Hepatocyte (in vitro differentiated cells): ENCODE data around the gene KPNA2. TPM values are rescaled to one million over a fixed set of nuclear protein-coding genes. Genes with fewer than 3 reads are reported as not detected.
A peak's percentile ranks its signal among the peaks of the same experiment; 100 is the strongest.
"Not testable (repeated sequence)": the region's sequence is repeated elsewhere in the genome, so short reads cannot be mapped to it uniquely, and the experiment has no call there.

Source experiments
- DNase-seq: peaks from one replicate; pipeline ENCODE4 v3.0.0-alpha.2; 2016; ENCODE audit warnings: low spot score
- H2AFZ ChIP-seq: fragments of 200-600 bp; sonication (generic); 2 replicates; pipeline ENCODE4 v1.6.0; 2016; ENCODE audit warnings: antibody characterized with exemption, mild to moderate bottlenecking
- H3K27ac ChIP-seq: fragments of 200-600 bp; sonication (generic); 2 replicates; pipeline ENCODE4 v1.5.1; 2016; ENCODE audit warnings: mild to moderate bottlenecking
- H3K27me3 ChIP-seq: fragments of 200-600 bp; sonication (generic); 2 replicates; pipeline ENCODE4 v1.6.1; 2016
- H3K36me3 ChIP-seq: fragments of 200-600 bp; sonication (generic); replicated peaks from 2 replicates; pipeline ENCODE4 v1.5.1; 2016; ENCODE audit warnings: low read depth; ENCODE audit not compliant: insufficient read depth
- H3K4me1 ChIP-seq: fragments of 200-600 bp; sonication (generic); 2 replicates; pipeline ENCODE4 v1.5.1; 2016; ENCODE audit warnings: mild to moderate bottlenecking, moderate library complexity; ENCODE audit not compliant: insufficient read depth
- H3K4me2 ChIP-seq: fragments of 200-600 bp; sonication (generic); 2 replicates; pipeline ENCODE4 v1.6.0; 2016
- H3K4me3 ChIP-seq: fragments of 200-600 bp; sonication (generic); 2 replicates; pipeline ENCODE4 v1.5.1; 2016; ENCODE audit warnings: mild to moderate bottlenecking
- H3K79me2 ChIP-seq: fragments of 200-600 bp; sonication (generic); 2 replicates; pipeline ENCODE4 v1.6.0; 2017; ENCODE audit warnings: mild to moderate bottlenecking
- H3K9me2 ChIP-seq: fragments of 200-600 bp; sonication (generic); replicated peaks from 2 replicates; pipeline ENCODE4 v1.6.0; 2017; ENCODE audit warnings: mild to moderate bottlenecking; ENCODE audit not compliant: insufficient read depth
- H3K9me3 ChIP-seq: fragments of 200-600 bp; sonication (generic); 2 replicates; pipeline ENCODE4 v1.5.1; 2016; ENCODE audit warnings: low read depth, mild to moderate bottlenecking
- H4K20me1 ChIP-seq: fragments of 200-600 bp; sonication (generic); 2 replicates; pipeline ENCODE4 v1.6.0; 2016; ENCODE audit warnings: mild to moderate bottlenecking; ENCODE audit not compliant: insufficient read depth, poor library complexity, severe bottlenecking
- CTCF ChIP-seq: fragments of 200-600 bp; sonication (generic); IDR thresholded peaks from 2 replicates; pipeline ENCODE4 v1.5.1; 2016; ENCODE audit warnings: antibody characterized with exemption, mild to moderate bottlenecking; ENCODE audit not compliant: poor library complexity
- EZH2 ChIP-seq: fragments of 200-600 bp; sonication (generic); IDR thresholded peaks from 2 replicates; pipeline ENCODE4 v1.6.1; 2016; ENCODE audit warnings: antibody characterized with exemption, mild to moderate bottlenecking, borderline replicate concordance
- EZH2phosphoT487 ChIP-seq: fragments of 200-600 bp; sonication (generic); IDR thresholded peaks from one replicate; pipeline ENCODE4 v1.6.1; 2018; ENCODE audit warnings: antibody characterized with exemption, mild to moderate bottlenecking, low read depth, moderate library complexity; ENCODE audit not compliant: unreplicated experiment, severe bottlenecking
- WGBS: methylation state at CpG from one replicate; pipeline ENCODE4 v1.1.6; 2016; ENCODE audit warnings: low lambda C conversion rate; ENCODE audit errors: missing lambda C conversion rate; 5-methylcytosine and 5-hydroxymethylcytosine counted together
- polyA plus RNA-seq: library from polyadenylated mRNA; unstranded; fragments of >200 nt; fragmentation: Nextera tagmentation; extraction: Ambion mirVana; gene quantifications from 2 replicates; pipeline ENCODE4 v1.2.1, GENCODE V29; 2016
- total RNA-seq: library from RNA; depleted of rRNA; stranded (reverse); fragments of >200 nt; gene quantifications from 2 replicates; pipeline ENCODE4 v1.2.3, GENCODE V29; 2014

KPNA2 gene
- total and polyA plus RNA-seq, 2 experiments from 2014 or later, result 62.6 to 99.5 TPM

- H2AFZ ChIP-seq, result peak overlapping the region; percentile 67
- H3K4me3 ChIP-seq, result peak overlapping the region; percentile 23
- H3K79me2 ChIP-seq, result no peaks in the 10 kb centered on the region
- H4K20me1 ChIP-seq, result no peaks in the 10 kb centered on the region
- H3K36me3 ChIP-seq, result no peaks in the 10 kb centered on the region
- H3K27me3 ChIP-seq, result no peaks in the 10 kb centered on the region
- peak overlapping the region; percentile 79 for H3K4me2 ChIP-seq
- peak overlapping the region; percentile 70 for H3K27ac ChIP-seq
- H3K9me3 ChIP-seq, result no peaks in the 10 kb centered on the region
- no peak for DNase-seq
- WGBS, result 4% methylated on average over 12 of the region's 12 CpGs
- H3K9me2 ChIP-seq, result no peaks in the 10 kb centered on the region
- peaks cover 3% of the 10 kb centered on the region for H3K4me1 ChIP-seq
- TF ChIP-seq CTCF (no peak), EZH2phosphoT487 (no peak), EZH2 (no peak)
These were observed 15.2 kb upstream of the KPNA2 start for GRCh38 chr17:68020409-68020756.

- not testable (repeated sequence) for H3K36me3 ChIP-seq, H3K27me3 ChIP-seq, H3K9me3 ChIP-seq, H4K20me1 ChIP-seq, H3K4me1 ChIP-seq, DNase-seq, H3K9me2 ChIP-seq, H3K79me2 ChIP-seq
- peak overlapping the region; percentile 23 for H3K4me3 ChIP-seq
- peak overlapping the region; percentile 67 for H2AFZ ChIP-seq
- H3K27ac ChIP-seq, result peak overlapping the region; percentile 70
- WGBS, result 76% methylated on average over 13 of the region's 13 CpGs
- peak overlapping the region; percentile 79 for H3K4me2 ChIP-seq
These were observed 14.7 kb upstream of the KPNA2 start for GRCh38 chr17:68020791-68021190.

DNA sequence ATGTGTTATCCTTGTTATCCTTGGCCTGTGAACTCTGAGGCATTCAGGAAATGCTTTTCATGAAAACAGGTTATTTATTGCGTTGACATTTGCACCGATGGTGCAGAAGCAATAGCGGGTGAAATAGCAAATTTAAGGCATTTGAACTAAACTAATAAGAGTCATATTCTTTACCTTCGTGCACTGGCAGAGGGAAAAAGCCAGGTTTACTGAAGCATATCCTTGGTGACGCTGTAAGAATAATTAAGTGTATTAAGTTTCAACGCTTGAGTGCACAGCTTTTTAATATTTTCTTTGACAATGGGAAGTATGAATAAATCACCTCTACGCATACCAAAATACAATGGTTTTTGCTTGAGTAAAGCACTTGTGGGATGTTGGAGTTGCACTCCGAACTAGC lies 13.6 kb upstream of the KPNA2 start:
- no peak overlapping the region for H2AFZ ChIP-seq
- H3K9me3 ChIP-seq, result no peaks in the 10 kb centered on the region
- peaks cover 3% of the 10 kb centered on the region for H3K4me1 ChIP-seq
- TF ChIP-seq CTCF (no peak), EZH2phosphoT487 (no peak), EZH2 (no peak)
- no peaks in the 10 kb centered on the region for H3K79me2 ChIP-seq
- H3K27ac ChIP-seq, result no peak overlapping the region
- H4K20me1 ChIP-seq, result no peaks in the 10 kb centered on the region
- no peaks in the 10 kb centered on the region for H3K9me2 ChIP-seq
- no peaks in the 10 kb centered on the region for H3K27me3 ChIP-seq
- H3K4me3 ChIP-seq, result no peak overlapping the region
- DNase-seq, result no peak
- H3K4me2 ChIP-seq, result no peak overlapping the region
- 96% methylated on average over 8 of the region's 8 CpGs for WGBS
- H3K36me3 ChIP-seq, result no peaks in the 10 kb centered on the region

- H3K36me3 ChIP-seq, H4K20me1 ChIP-seq, H3K4me1 ChIP-seq, DNase-seq, H3K9me3 ChIP-seq, H3K9me2 ChIP-seq, H3K27me3 ChIP-seq, H3K4me2 ChIP-seq, H3K27ac ChIP-seq, H3K79me2 ChIP-seq, H2AFZ ChIP-seq, H3K4me3 ChIP-seq: not testable (repeated sequence)
- 93% methylated on average over 15 of the region's 15 CpGs for WGBS
These were observed 13.0 kb upstream of the KPNA2 start for GRCh38 chr17:68022547-68022946.
